ENCODE measurements around the gene SPINK8. TPM values are rescaled to one million over a fixed set of nuclear protein-coding genes. Genes with fewer than 3 reads are reported as not detected.

SPINK8 gene
- polyA plus RNA-seq, 1 donor (not counting 4 experiments of a cell fraction or from before 2014, with no cell fraction given): not detected

GRCh38 chr3:48280881-48281280 lies 52.6 kb downstream of the SPINK8 start:
- Histone ChIP-seq H3K27ac (ENCODE audit: control insufficient read depth, insufficient read depth, low read length) (no peak overlapping the region), H3K27me3 (ENCODE audit: control insufficient read depth, extremely low read depth, insufficient read depth, low read length) (no peaks in the 10 kb centered on the region), H3K4me3 (ENCODE audit: control insufficient read depth in 2 of 3, extremely low read depth in 1 of 3, insufficient read depth in 2 of 3, low read depth in 1 of 3, low read length in 3 of 3) (no peak overlapping the region), H3K9me1 (ENCODE audit: control insufficient read depth, extremely low read depth, insufficient read depth, low read length) (no peaks in the 10 kb centered on the region), H3K9ac (ENCODE audit: control insufficient read depth, extremely low read depth, insufficient read depth, low read length) (no peak overlapping the region), H2AFZ (ENCODE audit: control insufficient read depth, low read length) (no peak overlapping the region), H3K79me2 (ENCODE audit: control insufficient read depth, insufficient read depth, low read length) (no peaks in the 10 kb centered on the region), H4K20me1 (ENCODE audit: control insufficient read depth, extremely low read depth, insufficient read depth, low read length) (no peaks in the 10 kb centered on the region), H3K4me1 (ENCODE audit: control insufficient read depth, extremely low read depth, insufficient read depth, low read length) (peaks cover 3% of the 10 kb centered on the region), H3K36me3 (ENCODE audit: control insufficient read depth in 2 of 2, extremely low read depth in 1 of 2, insufficient read depth in 2 of 2, low read length in 2 of 2) (no peaks in the 10 kb centered on the region), H3K9me3 (ENCODE audit: control insufficient read depth, low read depth, low read length) (no peaks in the 10 kb centered on the region), H3K4me2 (ENCODE audit: control insufficient read depth, extremely low read depth, insufficient read depth, low read depth, low read length) (no peak overlapping the region)
- no peak for TF ChIP-seq CTCF (optimal IDR thresholded peaks at IDR 0.05 in 1 of 3, IDR thresholded peaks at IDR 0.05 in 1 of 3, conservative IDR thresholded peaks at IDR 0.05 in 1 of 3; ENCODE audit: extremely low read depth in 1 of 3, insufficient read depth in 2 of 3, low read length in 3 of 3)
- no peak for TF ChIP-seq EZH2 (IDR thresholded peaks at IDR 0.05; ENCODE audit: low read length)
- FAIRE-seq: no peak
- DNase-seq (ENCODE audit: low read depth, low spot score): no peak
- dilution Hi-C loops (cut with MboI; ENCODE audit: extremely low pct_ligation_motif_present, low sequenced_read_pairs): no loop called here

GRCh38 chr3:48278884-48279559 lies 54.4 kb downstream of the SPINK8 start:
- Histone ChIP-seq H3K27me3 (ENCODE audit: control insufficient read depth, extremely low read depth, insufficient read depth, low read length) (no peaks in the 10 kb centered on the region), H3K4me1 (ENCODE audit: control insufficient read depth, extremely low read depth, insufficient read depth, low read length) (peaks cover 10% of the 10 kb centered on the region), H3K9ac (ENCODE audit: control insufficient read depth, extremely low read depth, insufficient read depth, low read length) (no peak overlapping the region), H3K27ac (ENCODE audit: control insufficient read depth, insufficient read depth, low read length) (no peak overlapping the region), H2AFZ (ENCODE audit: control insufficient read depth, low read length) (no peak overlapping the region), H3K36me3 (ENCODE audit: control insufficient read depth in 2 of 2, extremely low read depth in 1 of 2, insufficient read depth in 2 of 2, low read length in 2 of 2) (no peaks in the 10 kb centered on the region), H3K9me3 (ENCODE audit: control insufficient read depth, low read depth, low read length) (no peaks in the 10 kb centered on the region), H4K20me1 (ENCODE audit: control insufficient read depth, extremely low read depth, insufficient read depth, low read length) (no peaks in the 10 kb centered on the region), H3K79me2 (ENCODE audit: control insufficient read depth, insufficient read depth, low read length) (no peaks in the 10 kb centered on the region), H3K4me2 (ENCODE audit: control insufficient read depth, extremely low read depth, insufficient read depth, low read depth, low read length) (no peak overlapping the region), H3K9me1 (ENCODE audit: control insufficient read depth, extremely low read depth, insufficient read depth, low read length) (no peaks in the 10 kb centered on the region), H3K4me3 (ENCODE audit: control insufficient read depth in 2 of 3, extremely low read depth in 1 of 3, insufficient read depth in 2 of 3, low read depth in 1 of 3, low read length in 3 of 3) (no peak overlapping the region)
- TF ChIP-seq EZH2 (IDR thresholded peaks at IDR 0.05; ENCODE audit: low read length) (no peak), CTCF (optimal IDR thresholded peaks at IDR 0.05 in 1 of 3, IDR thresholded peaks at IDR 0.05 in 1 of 3, conservative IDR thresholded peaks at IDR 0.05 in 1 of 3; ENCODE audit: extremely low read depth in 1 of 3, insufficient read depth in 2 of 3, low read length in 3 of 3) (no peak)
- dilution Hi-C loops (cut with MboI; ENCODE audit: extremely low pct_ligation_motif_present, low sequenced_read_pairs): no loop called here
- FAIRE-seq (no peak), DNase-seq (ENCODE audit: low read depth, low spot score) (no peak)
